Right lobe of liver (tissue), 6 donors: ENCODE data around the gene SLC4A5. TPM values are rescaled to one million over a fixed set of nuclear protein-coding genes. Genes with fewer than 3 reads are reported as not detected.

Experiments used
- ATAC-seq, 4 donors: fragments of 200-7000 bp; cut with Tn5 transposase; one replicate each; pipeline ENCODE4 v1.9.1; 2020; ENCODE audit warnings: mild to moderate bottlenecking in 4 of 4, moderate library complexity in 4 of 4
- DNase-seq, 3 donors: peaks; one replicate each; pipeline ENCODE4 v3.0.0-alpha.2; 2020
- H3K27ac ChIP-seq, 3 donors: fragments of 200-600 bp; one replicate each; pipeline ENCODE4 v1.8.0; 2022
- H3K27me3 ChIP-seq, 2 donors: fragments of 200-600 bp; one replicate each; pipeline ENCODE4 v1.8.0; 2022
- H3K36me3 ChIP-seq, 4 donors: fragments of 200-600 bp; sonication (generic) in 1 of 4; one replicate each; pipeline versions ENCODE4 v1.5.1 to v1.8.0; 2017 to 2022; ENCODE audit warnings: control low read depth in 1 of 4
- H3K4me1 ChIP-seq, 4 donors: fragments of 200-600 bp; sonication (generic) in 1 of 4; one replicate each; pipeline versions ENCODE4 v1.5.1 to v1.8.0; 2017 to 2022; ENCODE audit warnings: control low read depth in 1 of 4
- H3K4me3 ChIP-seq, 3 donors: fragments of 200-600 bp; one replicate each; pipeline ENCODE4 v1.8.0; 2022
- H3K9me3 ChIP-seq, 4 donors: fragments of 200-600 bp; sonication (generic) in 1 of 4; one replicate each; pipeline versions ENCODE4 v1.5.1 to v1.8.0; 2017 to 2022; ENCODE audit warnings: control low read depth in 1 of 4
- CTCF ChIP-seq, 4 donors: fragments of 200-600 bp in 3 of 4; fragments of 450-650 bp in 1 of 4; IDR thresholded peaks; one replicate each; pipeline versions ENCODE4 v1.5.1 to v1.8.0; 2016 to 2022; ENCODE audit warnings: antibody characterized with exemption in 4 of 4, mild to moderate bottlenecking in 2 of 4
- POLR2A ChIP-seq: fragments of 450-650 bp; IDR thresholded peaks from one replicate; pipeline ENCODE4 v1.6.1; 2017; ENCODE audit warnings: antibody characterized with exemption, mild to moderate bottlenecking
- WGBS: methylation state at CpG from one replicate; pipeline ENCODE4 v1.1.6; 2018; ENCODE audit warnings: low coverage, low lambda C conversion rate; ENCODE audit not compliant: insufficient coverage; ENCODE audit errors: missing lambda C conversion rate; 5-methylcytosine and 5-hydroxymethylcytosine counted together
- intact Hi-C, 2 donors: fragments of 100-400 bp; cut with DNase I; formaldehyde crosslinking; loops; one replicate each; pipeline versions ENCODE4 v1.11.2 to v1.14.1; 2022
- total RNA-seq, 6 experiments: library from RNA; depleted of rRNA in 2 of 6; stranded (reverse); fragments of >200 nt in 2 of 6; fragmentation: NEBNext Ultra II Directional in 3 of 6; extraction: Animal tissue kit (Norgen Biotek cat#: 25700) in 3 of 6; gene quantifications; one replicate each; pipeline versions ENCODE4 v1.1.0 to v1.2.4, GENCODE V29; 2016 to 2023
- donor health status: DM: no; HTN: yes; CAD: no.
- donor health status: DM: no; HTN: no; CAD: no.
- donor health status: DM: no; HTN: no; CAD: no.
- donor health status: DM: no; HTN: yes; CAD: no.
- donor health status: DM: no; HTN: yes; CAD: no.

Gene SLC4A5
- total RNA-seq, 6 experiments from 2014 or later = 0.12 to 1.2 (median 0.68) TPM

GRCh38 chr2:74228772-74229171 is 114.4 kb downstream of the SLC4A5 start:
- no peak overlapping the region for H3K4me3 ChIP-seq
- no peaks in the 10 kb centered on the region for H3K9me3 ChIP-seq
- no peak overlapping the region for H3K27ac ChIP-seq
- no peaks in the 10 kb centered on the region for H3K36me3 ChIP-seq
- ATAC-seq (no peak), DNase-seq (no peak)
- H3K4me1 ChIP-seq = no peaks in the 10 kb centered on the region
- intact Hi-C loops = no loop called here
- H3K27me3 ChIP-seq = no peaks in the 10 kb centered on the region
- 75% methylated on average over 3 of the region's 4 CpGs for WGBS
- TF ChIP-seq POLR2A (no peak), CTCF (IDR thresholded peaks at IDR 0.05) (no peak)

GRCh38 chr2:74227646-74228045 is 115.6 kb downstream of the SLC4A5 start:
- intact Hi-C loops = no loop called here
- Histone ChIP-seq H3K4me3 (no peak overlapping the region), H3K27me3 (no peaks in the 10 kb centered on the region), H3K27ac (no peak overlapping the region), H3K4me1 (no peaks in the 10 kb centered on the region), H3K36me3 (no peaks in the 10 kb centered on the region), H3K9me3 (no peaks in the 10 kb centered on the region)
- 80% methylated on average over 4 of the region's 5 CpGs for WGBS
- TF ChIP-seq CTCF (IDR thresholded peaks at IDR 0.05) (no peak), POLR2A (no peak)
- DNase-seq = no peak
- no peak for ATAC-seq

GRCh38 chr2:74226648-74227213 is 116.5 kb downstream of the SLC4A5 start:
- DNase-seq = no peak

GRCh38 chr2:74225698-74226459 is 117.3 kb downstream of the SLC4A5 start:
- 94% methylated on average over 3 of the region's 4 CpGs for WGBS
- Histone ChIP-seq H3K27ac (no peak overlapping the region), H3K36me3 (no peaks in the 10 kb centered on the region), H3K9me3 (no peaks in the 10 kb centered on the region), H3K4me1 (no peaks in the 10 kb centered on the region), H3K4me3 (no peak overlapping the region), H3K27me3 (no peaks in the 10 kb centered on the region)
- TF ChIP-seq POLR2A = no peak
- TF ChIP-seq CTCF (IDR thresholded peaks at IDR 0.05) = no peak
- ATAC-seq = no peak
- intact Hi-C loops = no loop called here
- DNase-seq = no peak

More at GRCh38 chr2:74226648-74227213, 116.5 kb downstream of the SLC4A5 start:
- Histone ChIP-seq H3K4me1 (no peaks in the 10 kb centered on the region), H3K36me3 (no peaks in the 10 kb centered on the region), H3K27me3 (no peaks in the 10 kb centered on the region), H3K4me3 (no peak overlapping the region), H3K9me3 (no peaks in the 10 kb centered on the region), H3K27ac (no peak overlapping the region)
- TF ChIP-seq POLR2A (no peak), CTCF (IDR thresholded peaks at IDR 0.05) (no peak)
- no peak for ATAC-seq
- intact Hi-C loops = no loop called here
- WGBS = 91% methylated on average over 3 of the region's 21 CpGs
